ENCODE measurements around the gene FLT1.

Gene FLT1

GRCh38 chr13:28346154-28346553, 148.8 kb downstream of the FLT1 start:
- no peak for DNase-seq (ENCODE audit: low read depth in 2 of 3, low spot score in 1 of 3)

GRCh38 chr13:28344163-28344562, 150.8 kb downstream of the FLT1 start:
- no peak for DNase-seq (ENCODE audit: low read depth in 2 of 3, low spot score in 1 of 3)

- DNase-seq (ENCODE audit: low read depth in 2 of 3, low spot score in 1 of 3): no peak
Measured at GRCh38 chr13:28342251-28342650, 152.7 kb downstream of the FLT1 start.

- DNase-seq (ENCODE audit: low read depth in 2 of 3, low spot score in 1 of 3): no peak
Measured at GRCh38 chr13:28340272-28340793, 154.6 kb downstream of the FLT1 start.

GRCh38 chr13:28339419-28339818, 155.5 kb downstream of the FLT1 start:
- no peak for DNase-seq (ENCODE audit: low read depth in 2 of 3, low spot score in 1 of 3)

- DNase-seq (ENCODE audit: low read depth in 2 of 3, low spot score in 1 of 3): no peak
Measured at GRCh38 chr13:28338742-28339141, 156.2 kb downstream of the FLT1 start.

- no peak for DNase-seq (ENCODE audit: low read depth in 2 of 3, low spot score in 1 of 3)
Measured at GRCh38 chr13:28338006-28338574, 156.8 kb downstream of the FLT1 start.

- no peak for DNase-seq (ENCODE audit: low read depth in 2 of 3, low spot score in 1 of 3)
Measured at GRCh38 chr13:28337166-28338005, 157.5 kb downstream of the FLT1 start.

- DNase-seq (ENCODE audit: low read depth in 2 of 3, low spot score in 1 of 3): no peak
Measured at GRCh38 chr13:28336193-28336657, 158.7 kb downstream of the FLT1 start.

- DNase-seq (ENCODE audit: low read depth in 2 of 3, low spot score in 1 of 3): no peak
Measured at GRCh38 chr13:28333204-28333881, 161.6 kb downstream of the FLT1 start.

GRCh38 chr13:28329395-28330158, 165.4 kb downstream of the FLT1 start:
- no peak for DNase-seq (ENCODE audit: low read depth in 2 of 3, low spot score in 1 of 3)

- DNase-seq (ENCODE audit: low read depth in 2 of 3, low spot score in 1 of 3): no peak
Measured at GRCh38 chr13:28328271-28328607, 166.7 kb downstream of the FLT1 start.

GRCh38 chr13:28327373-28328270, 167.3 kb downstream of the FLT1 start:
- no peak for DNase-seq (ENCODE audit: low read depth in 2 of 3, low spot score in 1 of 3)

GRCh38 chr13:28326056-28326455, 168.9 kb downstream of the FLT1 start:
- DNase-seq (ENCODE audit: low read depth in 2 of 3, low spot score in 1 of 3): no peak

GRCh38 chr13:28325022-28325421, 169.9 kb downstream of the FLT1 start:
- DNase-seq (ENCODE audit: low read depth in 2 of 3, low spot score in 1 of 3): no peak

GRCh38 chr13:28324181-28324789, 170.6 kb downstream of the FLT1 start:
- peak; percentile 21 to 59 (median 34) for DNase-seq (ENCODE audit: low read depth in 2 of 3, low spot score in 1 of 3)

- no peak for DNase-seq (ENCODE audit: low read depth in 2 of 3, low spot score in 1 of 3)
Measured at GRCh38 chr13:28322256-28322905, 172.5 kb downstream of the FLT1 start.

- no peak for DNase-seq (ENCODE audit: low read depth in 2 of 3, low spot score in 1 of 3)
Measured at GRCh38 chr13:28321756-28322155, 173.2 kb downstream of the FLT1 start.

GRCh38 chr13:28320884-28321574, 173.9 kb downstream of the FLT1 start:
- DNase-seq (ENCODE audit: low read depth in 2 of 3, low spot score in 1 of 3): no peak

Data from stimulated activated CD4-positive, alpha-beta T cell treated with anti-CD3 and anti-CD28 coated beads, Interleukin-12 subunit alpha, Interleukin-12 subunit beta, amount 100 ng/mL, for 48 hours (primary cell).